PC-9 (cell line): ENCODE measurements around the gene CHURC1. TPM values are rescaled to one million over a fixed set of nuclear protein-coding genes. Genes with fewer than 3 reads are reported as not detected.

Source experiments
- BruUV-seq: library from RNA; stranded (reverse); fragments of 400-500 nt; replicated peaks from 2 replicates; lab custom pipeline; 2021; lab: Mats Ljungman, UMichigan
- CTCF ChIA-PET: fragments of 300-600 bp; sonication (Branson Sonifier 250); formaldehyde crosslinking; loops from one replicate; lab custom pipeline; 2022; ENCODE audit warnings: antibody characterized with exemption; lab: Charles Lee
- POLR2A ChIA-PET: fragments of 300-600 bp; sonication (Branson Sonifier 250); formaldehyde crosslinking; loops from one replicate; lab custom pipeline; 2022; ENCODE audit warnings: antibody characterized with exemption; ENCODE audit not compliant: unreplicated experiment; lab: Charles Lee
- DNase-seq, 2 experiments: peaks; one replicate each; pipeline versions ENCODE4 v3.0.0 to v3.0.0-alpha.2; 2015 to 2022; ENCODE audit warnings: mixed read lengths in 1 of 2
- H2AFZ ChIP-seq: fragments of 200-600 bp; sonication (generic); 2 replicates; pipeline ENCODE4 v1.8.1; 2017; ENCODE audit warnings: antibody characterized with exemption
- H3F3A ChIP-seq: fragments of 200-600 bp; sonication (generic); 2 replicates; pipeline ENCODE4 v1.8.1; 2017; ENCODE audit warnings: antibody characterized with exemption, mild to moderate bottlenecking, low read depth; ENCODE audit not compliant: insufficient read depth
- H3K27ac ChIP-seq: fragments of 200-600 bp; sonication (generic); 2 replicates; pipeline ENCODE4 v1.6.1; 2016; ENCODE audit warnings: mixed run types
- H3K27me3 ChIP-seq: fragments of 200-600 bp; sonication (generic); 2 replicates; pipeline ENCODE4 v1.6.1; 2016; ENCODE audit warnings: low read depth, mixed run types; ENCODE audit not compliant: insufficient read depth
- H3K36me3 ChIP-seq: fragments of 200-600 bp; sonication (generic); 2 replicates; pipeline ENCODE4 v1.6.1; 2016; ENCODE audit warnings: low read depth, mixed run types
- H3K4me1 ChIP-seq: fragments of 200-600 bp; sonication (generic); replicated peaks from 2 replicates; pipeline ENCODE4 v1.6.1; 2016; ENCODE audit warnings: mixed run types; ENCODE audit not compliant: insufficient read depth
- H3K4me2 ChIP-seq: fragments of 200-600 bp; sonication (generic); 2 replicates; pipeline ENCODE4 v1.6.1; 2017; ENCODE audit warnings: mixed run types
- H3K4me3 ChIP-seq: fragments of 200-600 bp; sonication (generic); 2 replicates; pipeline ENCODE4 v1.6.1; 2016; ENCODE audit warnings: mixed run types
- H3K79me2 ChIP-seq: fragments of 200-600 bp; sonication (generic); 2 replicates; pipeline ENCODE4 v1.6.1; 2017; ENCODE audit warnings: low read depth, mixed run types
- H3K9me2 ChIP-seq: fragments of 200-600 bp; sonication (generic); 2 replicates; pipeline ENCODE4 v1.8.1; 2017; ENCODE audit warnings: mild to moderate bottlenecking; ENCODE audit not compliant: insufficient read depth
- H3K9me3 ChIP-seq: fragments of 200-600 bp; sonication (generic); 2 replicates; pipeline ENCODE4 v1.8.1; 2016; ENCODE audit warnings: low read depth; ENCODE audit not compliant: insufficient read depth
- H4K20me1 ChIP-seq: fragments of 200-600 bp; sonication (generic); 2 replicates; pipeline ENCODE4 v1.8.1; 2017; ENCODE audit not compliant: insufficient read depth
- EZH2 ChIP-seq: fragments of 200-600 bp; sonication (generic); IDR thresholded peaks from 2 replicates; pipeline ENCODE4 v1.8.0; 2017; ENCODE audit warnings: antibody characterized with exemption, low read depth
- intact Hi-C: fragments of 100-400 bp; cut with micrococcal nuclease; formaldehyde crosslinking; loops from one replicate; pipeline ENCODE4 v1.10.0; 2022; ENCODE audit not compliant: unreplicated experiment
- total RNA-seq: library from RNA; stranded (reverse); gene quantifications from 2 replicates; pipeline ENCODE4 v1.2.3, GENCODE V29; 2021
- TF ChIP-seq, protein P1 (sequence below): fragments of 200-600 bp; sonication (generic); conservative IDR thresholded peaks from 2 replicates; pipeline ENCODE4 v1.6.1; 2017; ENCODE audit warnings: mixed run types, antibody characterized with exemption, mild to moderate bottlenecking, moderate library complexity

CHURC1 gene
- total RNA-seq, 1 experiment from 2014 or later, result 91.8 TPM

DNA sequence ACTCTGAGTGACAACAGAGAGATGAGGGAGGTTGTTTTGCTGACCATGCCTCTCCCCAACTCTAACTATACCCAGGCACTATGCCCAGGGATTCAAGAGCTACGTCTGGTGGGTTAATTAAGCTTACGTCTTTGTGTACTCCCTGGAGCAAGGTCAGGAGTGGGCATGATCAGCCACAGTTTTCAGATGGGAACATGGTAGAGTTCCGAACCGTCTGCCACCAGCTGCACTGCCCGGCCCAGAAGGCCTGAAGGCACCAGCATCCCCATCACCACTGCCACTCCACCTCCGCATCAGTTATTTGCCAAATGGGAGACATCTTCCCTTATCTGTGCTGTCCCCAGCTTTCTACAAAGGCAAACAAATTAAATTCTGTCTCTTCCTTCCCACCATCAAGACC is 39.4 kb downstream of the CHURC1 start:
- no peak overlapping the region for H3K4me2 ChIP-seq
- no TSS peak for BruUV-seq
- POLR2A ChIA-PET, result no interaction called here
- H3K27ac ChIP-seq, result no peak overlapping the region
- no peaks in the 10 kb centered on the region for H3K9me2 ChIP-seq
- no peak for DNase-seq
- no peaks in the 10 kb centered on the region for H3K27me3 ChIP-seq
- CTCF ChIA-PET, result no interaction called here
- no peak for TF ChIP-seq EZH2
- TF ChIP-seq, protein P1, sequence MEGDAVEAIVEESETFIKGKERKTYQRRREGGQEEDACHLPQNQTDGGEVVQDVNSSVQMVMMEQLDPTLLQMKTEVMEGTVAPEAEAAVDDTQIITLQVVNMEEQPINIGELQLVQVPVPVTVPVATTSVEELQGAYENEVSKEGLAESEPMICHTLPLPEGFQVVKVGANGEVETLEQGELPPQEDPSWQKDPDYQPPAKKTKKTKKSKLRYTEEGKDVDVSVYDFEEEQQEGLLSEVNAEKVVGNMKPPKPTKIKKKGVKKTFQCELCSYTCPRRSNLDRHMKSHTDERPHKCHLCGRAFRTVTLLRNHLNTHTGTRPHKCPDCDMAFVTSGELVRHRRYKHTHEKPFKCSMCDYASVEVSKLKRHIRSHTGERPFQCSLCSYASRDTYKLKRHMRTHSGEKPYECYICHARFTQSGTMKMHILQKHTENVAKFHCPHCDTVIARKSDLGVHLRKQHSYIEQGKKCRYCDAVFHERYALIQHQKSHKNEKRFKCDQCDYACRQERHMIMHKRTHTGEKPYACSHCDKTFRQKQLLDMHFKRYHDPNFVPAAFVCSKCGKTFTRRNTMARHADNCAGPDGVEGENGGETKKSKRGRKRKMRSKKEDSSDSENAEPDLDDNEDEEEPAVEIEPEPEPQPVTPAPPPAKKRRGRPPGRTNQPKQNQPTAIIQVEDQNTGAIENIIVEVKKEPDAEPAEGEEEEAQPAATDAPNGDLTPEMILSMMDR, result no peak
- H3K4me1 ChIP-seq, result no peaks in the 10 kb centered on the region
- H3K4me3 ChIP-seq, result no peak overlapping the region
- intact Hi-C loops, result no loop called here
- no peaks in the 10 kb centered on the region; the same call in 1 of the 2 replicates for H3F3A ChIP-seq
- H4K20me1 ChIP-seq, result 0 out of 2 replicates have a peak, but pooled peaks cover 3% of the 10 kb centered on the region
- H2AFZ ChIP-seq, result no peak overlapping the region
- peaks cover 22% of the 10 kb centered on the region; the same call in 1 of the 2 replicates for H3K36me3 ChIP-seq
- peaks cover 3% of the 10 kb centered on the region; the same call in 1 of the 2 replicates for H3K79me2 ChIP-seq
- no peaks in the 10 kb centered on the region for H3K9me3 ChIP-seq

DNA sequence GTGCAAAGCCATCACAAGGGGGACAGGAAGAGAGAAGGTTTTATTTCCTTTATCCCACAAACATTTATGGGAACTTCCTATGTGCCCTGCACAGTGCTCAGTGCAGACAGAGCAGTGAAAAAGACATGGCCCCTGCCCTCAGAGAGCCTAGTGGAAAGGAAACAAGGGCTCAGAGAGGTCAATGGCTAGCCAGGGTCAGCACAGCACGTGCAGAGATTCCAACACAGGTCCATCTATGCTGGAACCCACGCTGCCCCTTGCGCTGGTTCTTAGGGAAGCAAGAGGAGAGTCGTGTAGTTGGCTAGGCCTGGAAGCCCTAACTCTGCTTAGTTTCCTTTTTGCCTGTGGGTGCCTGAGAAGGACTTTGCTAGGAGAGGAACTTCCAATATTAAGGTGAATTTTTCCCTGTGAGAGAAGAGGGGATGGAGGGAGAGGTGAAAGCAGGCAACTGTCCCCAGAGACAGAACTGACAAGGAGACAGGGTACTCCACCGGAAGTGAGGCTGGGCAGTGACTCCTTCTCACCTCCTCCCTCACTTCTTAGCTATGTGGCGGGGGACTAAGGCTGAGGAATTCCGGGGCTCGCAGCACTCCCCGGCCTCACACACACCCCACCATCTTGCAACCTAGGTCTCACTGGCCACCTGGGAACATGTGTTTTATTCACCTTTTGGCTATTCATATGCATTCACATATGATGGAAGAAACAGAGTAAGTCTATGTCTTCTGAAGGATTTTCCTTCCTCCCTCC is 40.4 kb downstream of the CHURC1 start:
- H3K9me2 ChIP-seq, result no peaks in the 10 kb centered on the region
- no peaks in the 10 kb centered on the region; the same call in 1 of the 2 replicates for H3K4me1 ChIP-seq
- H3F3A ChIP-seq, result no peaks in the 10 kb centered on the region; the same call in 1 of the 2 replicates
- intact Hi-C loops, result no loop called here
- no TSS peak for BruUV-seq
- H3K27ac ChIP-seq, result no peak overlapping the region
- ChIA-PET CTCF (no interaction called here), POLR2A (no interaction called here)
- H3K4me2 ChIP-seq, result no peak overlapping the region
- no peaks in the 10 kb centered on the region for H3K9me3 ChIP-seq
- no peak overlapping the region for H3K4me3 ChIP-seq
- H3K36me3 ChIP-seq, result peaks cover 16% of the 10 kb centered on the region; the same call in 1 of the 2 replicates
- no peak overlapping the region for H2AFZ ChIP-seq
- H3K79me2 ChIP-seq, result peaks cover 13% of the 10 kb centered on the region
- TF ChIP-seq EZH2, result no peak
- TF ChIP-seq, protein P1, result no peak
- DNase-seq, result no peak
- H4K20me1 ChIP-seq, result 0 out of 2 replicates have a peak, but pooled peaks cover 3% of the 10 kb centered on the region
- no peaks in the 10 kb centered on the region for H3K27me3 ChIP-seq

DNA sequence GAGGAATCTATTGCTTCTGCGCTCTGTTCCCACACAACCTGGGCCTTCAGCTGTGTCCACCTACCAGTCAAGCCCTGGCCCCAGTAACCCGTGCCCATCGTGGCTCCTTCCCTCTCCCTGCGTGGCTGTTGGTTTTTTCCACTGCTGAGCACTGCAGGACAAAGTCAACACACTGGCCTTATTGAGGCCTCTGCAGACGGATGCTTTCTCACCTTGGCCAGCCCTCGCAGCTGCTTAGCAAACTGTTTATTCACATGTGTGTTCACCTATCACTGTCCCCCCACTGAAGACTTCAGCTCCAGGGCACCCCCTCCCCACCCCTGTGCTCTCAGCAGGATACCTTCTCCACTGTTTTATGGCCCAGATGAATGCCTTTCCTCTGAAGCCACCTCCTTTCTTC is 41.0 kb downstream of the CHURC1 start:
- no peaks in the 10 kb centered on the region for H3K27me3 ChIP-seq
- ChIA-PET CTCF (no interaction called here), POLR2A (no interaction called here)
- H3K4me3 ChIP-seq, result no peak overlapping the region
- peaks cover 16% of the 10 kb centered on the region; the same call in 1 of the 2 replicates for H3K36me3 ChIP-seq
- no peak overlapping the region for H2AFZ ChIP-seq
- no peaks in the 10 kb centered on the region; the same call in 1 of the 2 replicates for H3F3A ChIP-seq
- intact Hi-C loops, result no loop called here
- H3K79me2 ChIP-seq, result peaks cover 20% of the 10 kb centered on the region
- H4K20me1 ChIP-seq, result 0 out of 2 replicates have a peak, but pooled peaks cover 7% of the 10 kb centered on the region
- no peaks in the 10 kb centered on the region for H3K9me3 ChIP-seq
- no TSS peak for BruUV-seq
- DNase-seq, result no peak
- H3K4me1 ChIP-seq, result peaks cover 6% of the 10 kb centered on the region
- TF ChIP-seq, protein P1, result no peak
- TF ChIP-seq EZH2, result no peak
- H3K4me2 ChIP-seq, result no peak overlapping the region
- H3K9me2 ChIP-seq, result no peaks in the 10 kb centered on the region
- H3K27ac ChIP-seq, result no peak overlapping the region
